Vagina (tissue), 2 donors: ENCODE results near the gene DDX3X. TPM values are rescaled to one million over a fixed set of nuclear protein-coding genes. Genes with fewer than 3 reads are reported as not detected.
A peak's percentile ranks its signal among the peaks of the same experiment; 100 is the strongest.
"Not testable (repeated sequence)": the region's sequence is repeated elsewhere in the genome, so short reads cannot be mapped to it uniquely, and the experiment has no call there.

Experiments used
- DNase-seq, 2 donors: peaks; one replicate each; pipeline ENCODE4 v3.0.0-alpha.2; 2017; ENCODE audit errors: extremely low spot score in 2 of 2
- H3K27ac ChIP-seq: fragments of 200-600 bp; sonication (generic); one replicate; pipeline ENCODE4 v1.5.1; 2019
- H3K27me3 ChIP-seq: fragments of 200-600 bp; sonication (generic); one replicate; pipeline ENCODE4 v1.5.1; 2019
- H3K36me3 ChIP-seq, 2 donors: fragments of 200-600 bp; sonication (generic); one replicate each; pipeline ENCODE4 v1.5.1; 2017 to 2019
- H3K4me1 ChIP-seq: fragments of 200-600 bp; sonication (generic); one replicate; pipeline ENCODE4 v1.5.1; 2019
- H3K4me3 ChIP-seq, 2 donors: fragments of 200-600 bp; sonication (generic); 1 replicate in 1 of 2; 2 replicates in 1 of 2; pipeline ENCODE4 v1.5.1; 2016 to 2019
- H3K9me3 ChIP-seq: fragments of 200-600 bp; sonication (generic); one replicate; pipeline ENCODE4 v1.5.1; 2019
- POLR2A ChIP-seq, 2 donors: fragments of 450-650 bp; IDR thresholded peaks; one replicate each; pipeline ENCODE4 v1.6.1; 2017; ENCODE audit warnings: antibody characterized with exemption in 2 of 2, mild to moderate bottlenecking in 2 of 2, moderate library complexity in 2 of 2
- POLR2AphosphoS5 ChIP-seq, 2 donors: sonication (generic); formaldehyde crosslinking; IDR thresholded peaks; one replicate each; pipeline ENCODE4 v1.9.0; 2017; ENCODE audit warnings: antibody characterized with exemption in 2 of 2, mild to moderate bottlenecking in 2 of 2, low read depth in 1 of 2; ENCODE audit not compliant: insufficient read depth in 1 of 2
- intact Hi-C: fragments of 100-400 bp; cut with DNase I; formaldehyde crosslinking; loops from one replicate; pipeline ENCODE4 v1.15.1; 2023
- total RNA-seq: library from RNA; depleted of rRNA; stranded (reverse); fragments of >200 nt; gene quantifications from one replicate; pipeline ENCODE4 v1.2.3, GENCODE V29; 2016
- TF ChIP-seq, protein P1 (sequence below), 3 experiments: fragments of 450-650 bp in 2 of 3; fragments of 200-600 bp in 1 of 3; sonication (generic) in 1 of 3; IDR thresholded peaks; one replicate each; pipeline ENCODE4 v1.5.1; 2017 to 2019; ENCODE audit warnings: antibody characterized with exemption in 3 of 3, mild to moderate bottlenecking in 2 of 3, moderate library complexity in 2 of 3

DDX3X gene
- total RNA-seq, 1 donor from 2014 or later, result 202 TPM

DNA sequence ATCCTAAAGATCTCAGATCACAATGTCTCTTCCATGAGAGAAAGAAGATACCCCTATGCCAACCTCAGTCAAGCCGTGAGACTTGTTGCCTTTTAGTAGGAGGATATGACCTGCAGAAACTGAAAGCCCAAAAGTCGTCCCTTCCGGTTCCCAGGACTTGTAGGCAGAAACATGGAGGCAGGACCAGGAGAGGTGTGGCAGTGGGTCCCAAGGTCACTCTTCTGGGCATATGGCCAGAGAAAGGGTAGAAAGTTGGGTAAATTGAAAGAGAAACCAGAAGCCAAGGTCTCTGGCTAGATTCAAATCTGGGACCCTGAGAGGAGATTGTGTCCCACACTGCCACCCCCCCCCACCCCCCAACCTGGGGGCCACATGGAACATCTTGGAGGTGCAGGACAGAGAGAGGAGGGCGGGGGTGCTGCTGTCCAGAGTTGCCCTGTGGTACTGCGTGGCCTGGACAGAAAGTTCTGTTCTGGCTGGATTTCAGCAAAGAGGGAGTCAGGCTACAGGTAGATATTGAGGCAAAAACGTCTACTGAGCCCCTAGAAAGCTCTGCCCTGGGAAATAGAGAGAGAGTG is 55.4 kb downstream of the DDX3X start:
- DNase-seq, result no peak
- intact Hi-C loops, result no loop called here
- Histone ChIP-seq H3K4me1 (no peaks in the 10 kb centered on the region), H3K36me3 (no peaks in the 10 kb centered on the region), H3K4me3 (no peak overlapping the region), H3K9me3 (no peaks in the 10 kb centered on the region), H3K27me3 (no peaks in the 10 kb centered on the region), H3K27ac (no peak overlapping the region)
- TF ChIP-seq POLR2A (IDR thresholded peaks at IDR 0.05) (no peak), POLR2AphosphoS5 (IDR thresholded peaks at IDR 0.05; ENCODE audit: insufficient read depth in 1 of 2, low read depth in 1 of 2) (no peak)
- TF ChIP-seq, protein P1, sequence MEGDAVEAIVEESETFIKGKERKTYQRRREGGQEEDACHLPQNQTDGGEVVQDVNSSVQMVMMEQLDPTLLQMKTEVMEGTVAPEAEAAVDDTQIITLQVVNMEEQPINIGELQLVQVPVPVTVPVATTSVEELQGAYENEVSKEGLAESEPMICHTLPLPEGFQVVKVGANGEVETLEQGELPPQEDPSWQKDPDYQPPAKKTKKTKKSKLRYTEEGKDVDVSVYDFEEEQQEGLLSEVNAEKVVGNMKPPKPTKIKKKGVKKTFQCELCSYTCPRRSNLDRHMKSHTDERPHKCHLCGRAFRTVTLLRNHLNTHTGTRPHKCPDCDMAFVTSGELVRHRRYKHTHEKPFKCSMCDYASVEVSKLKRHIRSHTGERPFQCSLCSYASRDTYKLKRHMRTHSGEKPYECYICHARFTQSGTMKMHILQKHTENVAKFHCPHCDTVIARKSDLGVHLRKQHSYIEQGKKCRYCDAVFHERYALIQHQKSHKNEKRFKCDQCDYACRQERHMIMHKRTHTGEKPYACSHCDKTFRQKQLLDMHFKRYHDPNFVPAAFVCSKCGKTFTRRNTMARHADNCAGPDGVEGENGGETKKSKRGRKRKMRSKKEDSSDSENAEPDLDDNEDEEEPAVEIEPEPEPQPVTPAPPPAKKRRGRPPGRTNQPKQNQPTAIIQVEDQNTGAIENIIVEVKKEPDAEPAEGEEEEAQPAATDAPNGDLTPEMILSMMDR (IDR thresholded peaks at IDR 0.05), result no peak

DNA sequence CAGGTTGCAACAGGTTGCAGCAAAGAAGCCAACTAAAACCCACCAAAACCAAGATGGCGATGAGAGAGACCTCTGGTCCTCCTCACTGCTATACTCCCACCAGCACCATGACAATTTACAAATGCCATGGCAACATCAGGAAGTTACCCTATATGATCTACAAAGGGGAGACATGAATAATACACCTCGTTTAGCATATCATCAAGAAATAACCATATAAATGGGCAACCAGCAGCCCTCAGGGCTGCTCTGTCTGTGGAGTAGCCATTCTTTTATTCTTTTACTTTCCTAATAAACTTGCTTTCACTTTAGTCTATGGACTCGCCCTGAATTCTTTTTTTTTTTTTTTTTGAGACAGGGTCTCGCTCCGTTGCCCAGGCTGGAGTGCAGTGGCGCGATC is 56.6 kb downstream of the DDX3X start:
- H3K36me3 ChIP-seq, intact Hi-C loops, H3K27ac ChIP-seq, H3K4me1 ChIP-seq, H3K4me3 ChIP-seq, H3K9me3 ChIP-seq, DNase-seq, H3K27me3 ChIP-seq: not testable (repeated sequence)

GRCh38 chrX:41391606-41392005 is 57.6 kb downstream of the DDX3X start:
- no peak overlapping the region for H3K4me3 ChIP-seq
- H3K4me1 ChIP-seq, result no peaks in the 10 kb centered on the region
- intact Hi-C loops, result no loop called here
- H3K9me3 ChIP-seq, result no peaks in the 10 kb centered on the region
- H3K27me3 ChIP-seq, result no peaks in the 10 kb centered on the region
- TF ChIP-seq POLR2AphosphoS5 (IDR thresholded peaks at IDR 0.05; ENCODE audit: insufficient read depth in 1 of 2, low read depth in 1 of 2) (peak in 1 of 2 donors; percentile 25), POLR2A (IDR thresholded peaks at IDR 0.05) (no peak)
- TF ChIP-seq, protein P1 (IDR thresholded peaks at IDR 0.05), result no peak
- no peak overlapping the region for H3K27ac ChIP-seq
- no peak for DNase-seq
- H3K36me3 ChIP-seq, result no peaks in the 10 kb centered on the region

DNA sequence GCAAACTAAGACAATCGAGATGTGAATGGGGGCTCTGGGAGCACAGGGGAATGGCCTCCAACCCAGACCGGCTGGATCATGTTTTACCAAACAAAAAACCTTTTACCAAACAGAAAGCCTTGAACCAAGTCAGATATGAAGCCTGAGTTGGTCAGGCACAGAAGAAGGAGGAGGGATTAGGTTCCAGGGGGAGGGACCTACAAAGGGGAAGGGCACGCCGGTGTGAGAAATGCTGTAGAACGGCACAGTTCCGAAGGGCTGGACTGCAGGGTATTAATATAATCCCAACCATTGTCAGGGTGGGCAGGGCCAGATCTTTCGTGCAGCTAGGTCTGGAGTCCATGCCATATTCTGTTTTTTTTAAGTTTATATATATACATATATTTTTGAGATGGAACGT is 60.3 kb downstream of the DDX3X start:
- intact Hi-C loops, result no loop called here
- no peak for DNase-seq
- no peak for TF ChIP-seq POLR2AphosphoS5 (IDR thresholded peaks at IDR 0.05; ENCODE audit: insufficient read depth in 1 of 2, low read depth in 1 of 2)
- TF ChIP-seq, protein P1 (IDR thresholded peaks at IDR 0.05), result no peak
- no peak for TF ChIP-seq POLR2A (IDR thresholded peaks at IDR 0.05)

DNA sequence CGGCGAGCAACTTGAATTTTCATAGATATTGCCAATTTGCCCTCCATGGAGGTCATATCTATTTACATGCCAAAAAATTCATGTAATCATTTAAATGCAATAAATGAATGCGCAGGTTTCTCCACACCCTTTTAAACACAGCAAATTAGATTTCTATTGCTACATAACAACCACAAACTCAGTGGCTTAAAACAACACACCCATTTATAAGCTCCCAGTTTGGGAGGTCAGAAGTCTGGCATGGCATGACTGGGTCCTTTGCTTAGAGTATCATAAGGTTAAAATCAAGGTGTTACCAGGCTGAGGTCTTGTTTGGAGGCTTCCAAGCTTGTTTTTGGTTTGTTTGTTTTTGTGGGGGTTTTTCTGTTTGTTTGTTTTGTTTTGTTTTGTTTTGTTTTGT is 63.3 kb downstream of the DDX3X start:
- intact Hi-C loops, result no loop called here

More for the DNA sequence above, 60.3 kb downstream of the DDX3X start:
- no peak overlapping the region for H3K4me3 ChIP-seq
- no peaks in the 10 kb centered on the region for H3K27me3 ChIP-seq
- no peak overlapping the region for H3K27ac ChIP-seq
- no peaks in the 10 kb centered on the region for H3K4me1 ChIP-seq
- H3K9me3 ChIP-seq, result peaks cover 5% of the 10 kb centered on the region
- H3K36me3 ChIP-seq, result no peaks in the 10 kb centered on the region

More for the DNA sequence above, 63.3 kb downstream of the DDX3X start:
- Histone ChIP-seq H3K27me3 (no peaks in the 10 kb centered on the region), H3K4me3 (no peak overlapping the region), H3K27ac (no peak overlapping the region), H3K9me3 (peaks cover 5% of the 10 kb centered on the region), H3K4me1 (no peaks in the 10 kb centered on the region), H3K36me3 (no peaks in the 10 kb centered on the region)
- TF ChIP-seq POLR2AphosphoS5 (IDR thresholded peaks at IDR 0.05; ENCODE audit: insufficient read depth in 1 of 2, low read depth in 1 of 2) (no peak), POLR2A (IDR thresholded peaks at IDR 0.05) (no peak)
- TF ChIP-seq, protein P1 (IDR thresholded peaks at IDR 0.05), result no peak
- no peak for DNase-seq
